GM13977 (cell line): Measurements from ENCODE around the gene TBC1D20.
"Not testable (repeated sequence)": the region's sequence is repeated elsewhere in the genome, so short reads cannot be mapped to it uniquely, and the experiment has no call there.

Source experiments
- DNase-seq: peaks from one replicate; pipeline ENCODE4 v3.0.0; 2012; ENCODE audit warnings: low spot score
- CTCF ChIP-seq: IDR thresholded peaks from 2 replicates; pipeline ENCODE4 v1.5.1; 2012; ENCODE audit warnings: mild to moderate bottlenecking, control low read depth; ENCODE audit not compliant: insufficient read depth; ENCODE audit errors: extremely low read depth, missing control alignments
- in situ Hi-C: fragments of 300-500 bp; cut with MboI; formaldehyde crosslinking; loops from one replicate; pipeline ENCODE4 v1.12.0; 2022; ENCODE audit warnings: low sequenced_read_pairs, low pct_unique_long_range_greater_than_20kb, mixed read lengths, inconsistent platforms; ENCODE audit not compliant: unreplicated experiment

The TBC1D20 gene

DNA sequence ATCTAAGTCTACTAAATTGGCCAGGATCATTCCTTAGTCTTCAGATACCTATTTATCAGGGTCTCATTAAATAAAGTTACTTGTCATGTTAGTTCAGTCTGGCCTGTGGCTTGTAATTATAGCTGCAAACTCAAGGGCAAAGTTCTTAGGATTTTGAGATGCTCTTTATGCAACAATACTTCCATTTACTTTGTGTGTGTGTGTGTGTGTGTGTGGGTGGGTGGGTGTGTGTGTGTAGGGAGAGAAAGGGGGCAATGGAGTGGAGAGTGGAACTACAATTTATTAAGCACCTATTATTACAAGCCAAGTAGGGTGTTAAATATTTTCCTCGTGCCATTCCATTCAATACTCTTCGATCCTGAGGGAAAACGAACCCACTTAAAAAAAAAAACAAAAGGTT lies 17.7 kb upstream of the TBC1D20 start:
- DNase-seq = no peak
- TF ChIP-seq CTCF = no peak
- in situ Hi-C loops = no loop called here

GRCh38 chr20:479487-479886 lies 17.2 kb upstream of the TBC1D20 start:
- no peak for TF ChIP-seq CTCF
- no peak for DNase-seq
- in situ Hi-C loops = loop anchor here (10.0 kb wide), 1 partner anchor 125 kb away; no protein-coding TSS in a partner anchor

- peak; percentile 58 for TF ChIP-seq CTCF
- DNase-seq = peak; percentile 66
- in situ Hi-C loops = loop anchor here (10.0 kb wide), 1 partner anchor 124 kb away; no protein-coding TSS in a partner anchor
These were observed 16.7 kb upstream of the TBC1D20 start for GRCh38 chr20:478949-479429.

GRCh38 chr20:478010-478948 lies 15.9 kb upstream of the TBC1D20 start:
- in situ Hi-C loops = loop anchor here (10.0 kb wide), 1 partner anchor 123 kb away; no protein-coding TSS in a partner anchor
- no peak for TF ChIP-seq CTCF
- DNase-seq = no peak

DNA sequence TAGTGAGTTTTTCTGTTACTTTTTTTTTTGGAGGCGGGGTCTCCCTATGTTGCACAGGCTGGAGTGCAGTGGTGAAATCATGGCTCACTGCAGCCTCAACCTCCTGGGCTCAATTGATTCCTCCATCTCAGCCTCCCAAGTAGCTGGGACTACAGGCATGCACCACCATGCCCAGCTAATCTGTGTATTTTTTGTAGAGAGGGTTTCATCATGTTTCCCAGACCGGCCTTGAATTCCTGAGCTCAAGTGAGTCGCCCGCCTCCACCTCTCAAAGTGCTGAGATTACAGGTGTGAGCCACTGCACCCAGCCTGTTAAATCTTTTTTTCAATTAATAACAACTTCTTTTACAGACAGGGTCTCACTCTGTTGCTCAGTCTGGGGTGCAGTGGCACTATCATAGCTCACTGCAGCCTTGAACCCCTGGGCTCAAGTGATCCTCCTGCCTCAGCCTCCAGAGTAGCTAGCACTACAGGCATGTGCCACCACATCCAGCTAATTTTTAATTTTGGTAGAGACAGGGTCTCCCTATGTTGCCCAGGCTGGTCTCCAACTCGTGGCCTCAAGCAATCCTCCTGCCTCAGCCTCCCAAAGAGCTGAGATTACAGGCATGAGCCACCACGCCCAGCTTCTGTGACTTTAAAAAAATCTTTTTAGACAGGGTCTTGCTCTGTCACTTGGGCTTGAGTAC lies 14.4 kb upstream of the TBC1D20 start:
- not testable (repeated sequence) for DNase-seq
- in situ Hi-C loops = loop anchor here (10.0 kb wide), 1 partner anchor 122 kb away; no protein-coding TSS in a partner anchor

DNA sequence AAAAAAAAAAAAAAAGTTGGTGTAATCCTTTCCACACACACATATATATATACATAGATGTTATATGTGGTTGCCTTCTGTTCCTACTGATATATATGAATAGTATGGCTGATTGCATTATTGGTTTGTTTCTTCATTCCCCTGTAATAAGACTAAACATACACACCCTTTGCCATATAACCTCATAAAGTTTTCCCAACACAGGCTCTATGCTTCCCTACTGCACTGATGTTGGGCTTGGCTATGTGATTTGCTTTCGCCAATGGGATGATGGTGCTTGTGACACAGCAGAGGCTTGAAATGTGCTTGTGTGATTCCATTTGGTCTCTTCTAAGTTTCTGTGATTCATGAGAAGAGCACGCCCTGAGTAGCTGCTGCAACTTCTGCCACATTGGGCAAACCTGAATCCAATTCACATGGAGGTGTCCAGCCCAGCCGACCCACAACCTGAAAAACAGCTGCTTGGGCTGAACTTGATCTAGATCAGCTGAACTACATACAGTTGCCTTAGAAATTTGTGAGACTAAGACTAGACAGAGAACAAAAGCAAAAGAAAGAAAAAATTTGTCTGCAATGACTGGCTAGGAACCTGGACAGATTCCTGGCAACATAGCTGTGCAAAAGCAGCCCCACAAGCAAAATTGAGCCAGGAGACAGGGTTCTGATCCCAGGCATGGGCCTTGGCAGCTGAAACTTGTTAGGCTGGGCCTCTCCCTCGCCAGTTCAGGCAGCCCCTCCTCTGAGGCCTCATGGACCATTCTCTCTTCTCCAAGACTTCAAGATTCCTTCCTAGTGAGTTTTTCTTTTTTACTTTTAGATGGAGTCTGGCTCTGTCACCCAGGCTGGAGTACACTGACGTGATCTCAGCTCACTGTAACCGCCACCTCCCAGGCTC lies 13.4 kb upstream of the TBC1D20 start:
- DNase-seq = no peak
- in situ Hi-C loops = loop anchor here (10.0 kb wide), 1 partner anchor 121 kb away; no protein-coding TSS in a partner anchor
- no peak for TF ChIP-seq CTCF
